Right ventricle myocardium inferior (tissue), 1 donor: ENCODE measurements around the gene ITK. TPM values are rescaled to one million over a fixed set of nuclear protein-coding genes. Genes with fewer than 3 reads are reported as not detected.
"Not testable (repeated sequence)": the region's sequence is repeated elsewhere in the genome, so short reads cannot be mapped to it uniquely, and the experiment has no call there.

ENCODE experiments used
- ATAC-seq: fragments of 200-7000 bp; cut with Tn5 transposase; one replicate; pipeline ENCODE4 v1.9.1; 2020; ENCODE audit warnings: mild to moderate bottlenecking, moderate library complexity
- DNase-seq: peaks from one replicate; pipeline ENCODE4 v3.0.0; 2021; ENCODE audit errors: missing footprints
- intact Hi-C: fragments of 100-400 bp; cut with DNase I; formaldehyde crosslinking; loops from one replicate; pipeline ENCODE4 v1.11.0; 2022
- total RNA-seq: library from RNA; stranded (reverse); fragmentation: NEBNext Ultra II Directional; extraction: Animal tissue kit (Norgen Biotek cat#: 25700); gene quantifications from one replicate; pipeline ENCODE4 v1.2.1, GENCODE V29; 2021
- donor health status: DM: no; HTN: yes; CAD: no; lungs with severe emphysema.

The ITK gene
- total RNA-seq, 1 donor from 2014 or later, result 0.51 TPM

DNA sequence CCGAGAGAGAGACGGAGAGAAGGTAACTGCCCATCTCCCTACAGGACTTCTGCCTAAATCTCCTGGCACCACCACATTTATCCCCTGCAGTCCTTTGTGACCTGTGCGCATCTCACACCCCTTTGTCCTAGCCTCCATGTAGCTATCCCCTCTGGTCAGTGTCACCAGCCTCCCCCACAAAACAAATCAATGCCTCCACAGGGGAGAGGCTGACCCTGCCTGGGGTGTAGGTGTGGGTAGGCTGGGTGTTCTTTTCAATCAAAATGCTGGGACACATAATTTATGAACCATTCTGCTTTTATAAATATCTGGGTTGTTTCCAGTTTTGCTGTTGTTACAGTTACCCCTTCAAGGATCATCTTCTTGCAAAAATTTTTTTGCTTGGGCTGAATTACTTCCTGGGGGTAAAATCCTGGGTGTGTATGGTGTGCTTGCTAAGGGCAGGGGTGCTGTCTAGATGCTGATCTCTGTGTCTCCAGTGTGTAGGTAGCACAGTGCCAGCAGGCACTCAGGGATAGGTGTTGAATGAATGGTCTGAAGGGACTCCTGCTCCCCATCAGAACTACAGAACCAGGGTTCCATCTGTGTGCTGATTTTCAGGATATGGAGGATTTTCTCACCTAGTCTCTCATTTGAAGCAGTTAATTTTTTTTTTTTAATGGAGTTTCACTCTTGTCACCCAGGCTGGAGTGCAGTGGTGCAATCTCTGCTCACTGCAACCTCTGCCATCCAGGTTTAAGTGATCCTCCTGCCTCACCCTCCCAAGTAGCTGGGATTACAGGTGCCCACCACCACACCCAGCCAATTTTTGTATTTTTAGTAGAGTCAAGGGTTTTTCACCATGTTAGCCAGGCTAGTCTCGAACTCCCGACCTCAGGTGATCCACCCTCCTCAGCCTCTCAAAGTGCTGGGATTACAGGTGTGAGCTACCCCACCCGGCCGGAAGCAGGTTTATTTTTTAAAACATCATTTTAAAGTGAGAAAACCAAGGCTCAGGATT, 14.1 kb upstream of the ITK start, which contains the start of gene GARIN3:
Gene GARIN3 (minus strand): TSS at position 51 of the 1,000 bp plus-strand sequence. CDS start 96 bp downstream, outside the sequence.
- no peak for ATAC-seq
- no peak for DNase-seq
- intact Hi-C loops, result no loop called here

DNA sequence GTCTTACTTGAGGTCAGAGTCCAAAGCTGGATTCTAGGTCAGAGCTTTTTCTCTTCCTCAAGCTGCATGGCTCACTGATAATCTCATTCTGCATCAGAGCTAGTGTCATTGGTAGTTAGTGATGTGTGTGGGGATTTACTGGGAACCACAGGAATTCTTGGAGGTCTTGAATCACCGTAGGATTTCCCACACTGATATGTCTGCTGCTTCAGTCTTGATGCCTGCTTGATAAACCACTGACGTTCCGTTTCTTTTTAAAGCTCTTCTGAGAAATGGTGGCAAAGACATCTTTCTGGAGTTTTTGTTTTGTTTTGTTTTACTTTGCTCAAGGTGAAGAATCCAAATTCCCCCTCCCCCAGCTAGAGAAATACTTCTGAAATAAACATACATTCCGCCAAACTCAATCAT, 13.4 kb upstream of the ITK start:
- no peak for ATAC-seq
- intact Hi-C loops, result no loop called here

DNA sequence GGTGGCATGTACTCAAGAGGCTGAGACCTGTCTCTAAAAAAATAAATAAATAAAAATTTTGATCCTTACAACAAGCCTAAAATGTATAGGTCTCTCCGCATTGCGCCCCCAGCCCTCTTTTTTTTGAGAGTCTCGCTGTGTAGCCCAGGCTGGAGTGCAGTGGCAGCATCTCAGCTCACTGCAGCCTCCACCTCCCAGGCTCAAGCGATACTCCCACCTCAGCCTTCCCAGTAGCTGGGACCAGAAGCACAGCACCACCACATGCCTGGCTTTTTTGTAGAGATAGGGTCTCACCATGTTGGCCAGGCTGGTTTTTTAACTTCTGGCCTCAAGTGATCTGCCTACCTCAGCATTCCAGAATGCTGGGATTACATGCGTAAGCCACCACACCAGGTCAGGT, 12.4 kb upstream of the ITK start:
- ATAC-seq (no peak), DNase-seq (no peak)
- intact Hi-C loops, result no loop called here

More for the DNA sequence above, 13.4 kb upstream of the ITK start:
- DNase-seq, result no peak

DNA sequence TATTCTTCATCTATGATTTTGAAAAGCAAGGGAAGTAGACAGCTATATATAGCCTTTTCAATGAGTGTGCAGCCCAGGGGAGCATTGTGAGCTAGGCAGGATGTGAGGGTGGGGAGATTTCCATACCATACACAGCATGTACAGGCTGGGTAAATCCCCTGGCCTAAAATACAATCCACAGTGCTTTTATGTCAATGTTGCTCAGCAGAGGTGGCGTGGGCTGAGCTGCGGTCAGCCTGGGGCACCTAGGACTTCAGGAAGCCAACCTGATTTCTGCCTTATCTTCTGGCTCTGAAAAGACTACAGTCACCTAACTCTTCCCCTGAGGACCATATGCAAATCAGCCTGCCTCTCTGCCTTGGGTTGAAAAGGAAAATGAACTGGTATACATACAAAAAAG, 8.2 kb upstream of the ITK start:
- intact Hi-C loops, result no loop called here
- ATAC-seq (no peak), DNase-seq (no peak)

DNA sequence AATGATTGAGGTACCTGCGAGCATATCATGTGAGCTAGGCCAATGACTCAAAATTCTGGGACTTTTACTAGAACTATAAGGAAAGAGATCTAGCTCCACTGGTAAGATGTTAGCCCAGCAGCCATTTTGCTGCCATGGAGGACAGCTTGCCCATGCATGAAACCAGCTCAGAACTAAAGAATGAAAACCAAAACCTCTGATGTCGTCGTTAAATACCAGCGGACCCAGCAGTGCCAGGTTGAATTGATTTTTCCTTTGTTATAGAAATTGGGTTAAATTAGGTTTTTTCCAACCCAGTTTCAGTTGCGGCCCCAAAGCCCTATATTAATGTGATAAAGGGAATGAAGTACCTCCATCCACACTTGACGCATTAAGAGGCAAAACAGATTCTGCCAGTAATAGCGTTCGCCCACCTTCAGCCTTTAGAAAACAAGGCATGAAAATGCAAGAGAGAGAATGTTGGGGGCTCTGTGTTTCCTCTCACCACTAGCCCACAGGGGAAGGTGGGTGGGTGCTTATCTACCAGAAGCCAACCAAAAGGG, 5.5 kb upstream of the ITK start:
- ATAC-seq (no peak), DNase-seq (no peak)
- intact Hi-C loops, result no loop called here

DNA sequence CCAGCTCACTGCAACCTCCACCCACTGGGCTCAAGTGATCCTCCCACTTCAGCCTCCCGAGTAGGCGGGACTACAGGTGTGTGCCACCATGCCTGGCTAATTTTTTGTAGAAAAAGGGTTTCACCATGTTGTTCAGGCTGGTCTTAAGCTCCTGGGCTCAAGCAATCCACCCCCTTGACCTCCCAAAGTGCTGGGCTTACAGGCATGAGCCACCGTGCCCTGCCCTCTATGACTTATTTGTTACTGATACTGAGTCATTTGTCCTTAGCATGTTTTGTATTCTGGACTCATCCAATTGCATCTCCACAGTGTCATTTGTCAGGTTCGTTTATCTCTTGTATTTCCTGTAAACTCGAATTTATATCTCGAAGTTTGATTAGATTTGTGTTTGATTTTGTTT, 2.7 kb upstream of the ITK start:
- intact Hi-C loops, result no loop called here
- no peak for DNase-seq
- no peak for ATAC-seq

DNA sequence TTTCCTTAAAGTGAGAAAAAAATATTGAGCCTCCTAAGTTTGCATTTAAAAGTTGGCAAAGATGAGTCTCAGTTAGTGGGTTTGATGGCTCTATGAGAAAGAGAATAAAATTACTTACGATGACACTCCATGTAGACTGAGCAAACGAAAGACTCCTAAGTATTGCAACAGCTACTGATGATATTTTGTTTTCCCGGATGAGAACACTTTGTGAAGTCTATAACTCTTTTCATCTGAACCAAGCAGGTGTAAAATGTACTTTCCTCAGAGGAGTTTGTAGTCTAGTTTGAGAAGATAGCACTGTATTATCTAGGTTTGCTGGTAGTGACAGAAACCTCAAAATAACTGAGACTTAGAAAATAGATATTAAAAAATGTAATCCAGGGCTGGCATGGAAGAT, 1.7 kb upstream of the ITK start:
- DNase-seq (no peak), ATAC-seq (no peak)
- intact Hi-C loops, result no loop called here

DNA sequence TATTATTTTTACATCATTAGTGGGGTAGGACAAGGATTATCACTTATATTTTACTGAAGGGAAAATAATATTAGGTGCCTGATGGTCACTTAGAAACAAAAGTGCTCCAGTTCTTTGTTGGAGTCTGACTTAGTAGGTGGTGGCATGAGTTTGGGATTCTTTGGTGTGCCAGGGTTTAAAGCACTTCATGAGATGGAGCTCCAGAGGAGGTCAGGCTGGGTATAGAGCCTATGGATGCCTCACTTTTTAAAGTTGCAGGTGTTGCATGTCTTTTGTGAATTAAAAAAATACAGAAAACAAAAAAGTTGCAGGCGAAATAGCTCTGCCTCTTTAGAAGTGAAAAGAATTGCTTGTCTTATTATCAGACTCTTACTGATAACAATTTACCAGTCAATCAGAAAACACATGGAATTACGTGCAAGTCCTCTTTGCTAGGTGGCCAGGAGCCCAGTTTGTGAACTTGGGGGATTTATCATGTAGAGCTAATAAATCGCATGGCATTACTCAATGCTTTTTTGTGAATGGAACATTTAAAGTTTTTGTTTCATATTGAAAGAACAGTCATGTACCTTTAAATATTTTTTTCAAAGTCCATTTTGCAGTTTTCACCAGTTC, 1.6 kb downstream of the ITK start:
- ATAC-seq (no peak), DNase-seq (no peak)
- intact Hi-C loops, result no loop called here

DNA sequence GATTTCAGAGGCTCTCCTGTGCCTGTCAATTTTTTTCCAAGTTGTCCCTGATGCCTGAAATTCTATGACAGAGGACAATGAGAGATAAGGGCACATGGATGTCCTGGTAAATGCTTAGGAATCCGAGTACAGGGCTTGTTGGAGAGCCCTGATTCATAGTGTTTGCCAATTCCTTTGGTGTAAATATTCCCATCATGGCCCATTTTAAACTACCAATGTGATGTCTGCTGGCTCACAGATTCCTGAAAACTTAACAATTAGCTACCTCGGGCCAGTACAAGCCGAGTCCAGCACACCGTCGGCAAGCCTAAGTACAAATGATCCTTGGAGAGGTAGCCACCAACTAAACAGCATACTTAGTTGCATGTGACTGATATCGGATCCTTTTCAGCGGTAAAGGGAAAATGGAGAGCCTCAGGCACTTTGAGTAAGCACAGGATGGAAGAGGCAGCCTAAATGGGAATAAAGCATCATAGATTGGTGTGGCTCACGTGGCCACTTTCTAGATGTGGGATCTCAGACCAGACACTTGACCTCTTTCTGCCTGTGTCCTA, 3.6 kb downstream of the ITK start:
- no peak for DNase-seq
- intact Hi-C loops, result no loop called here
- no peak for ATAC-seq

DNA sequence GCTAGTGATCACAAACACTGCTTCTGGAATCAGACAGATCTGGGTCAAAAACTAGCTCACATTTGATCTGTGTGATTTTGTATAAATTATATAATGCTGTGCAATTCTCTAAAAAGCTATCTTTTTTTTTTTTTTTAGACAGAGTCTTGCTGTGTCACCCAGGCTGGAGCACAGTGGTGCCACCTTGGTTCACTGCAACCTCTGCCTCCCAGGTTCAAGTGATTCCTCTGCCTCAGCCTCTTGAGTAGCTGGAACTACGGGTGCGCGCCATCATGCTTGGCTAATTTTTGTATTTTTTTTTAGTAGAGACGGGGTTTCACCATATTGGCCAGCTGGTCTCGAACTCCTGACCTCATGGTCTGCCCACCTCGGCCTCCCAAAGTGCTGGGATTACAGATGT, 4.5 kb downstream of the ITK start:
- intact Hi-C loops, ATAC-seq, DNase-seq: not testable (repeated sequence)

DNA sequence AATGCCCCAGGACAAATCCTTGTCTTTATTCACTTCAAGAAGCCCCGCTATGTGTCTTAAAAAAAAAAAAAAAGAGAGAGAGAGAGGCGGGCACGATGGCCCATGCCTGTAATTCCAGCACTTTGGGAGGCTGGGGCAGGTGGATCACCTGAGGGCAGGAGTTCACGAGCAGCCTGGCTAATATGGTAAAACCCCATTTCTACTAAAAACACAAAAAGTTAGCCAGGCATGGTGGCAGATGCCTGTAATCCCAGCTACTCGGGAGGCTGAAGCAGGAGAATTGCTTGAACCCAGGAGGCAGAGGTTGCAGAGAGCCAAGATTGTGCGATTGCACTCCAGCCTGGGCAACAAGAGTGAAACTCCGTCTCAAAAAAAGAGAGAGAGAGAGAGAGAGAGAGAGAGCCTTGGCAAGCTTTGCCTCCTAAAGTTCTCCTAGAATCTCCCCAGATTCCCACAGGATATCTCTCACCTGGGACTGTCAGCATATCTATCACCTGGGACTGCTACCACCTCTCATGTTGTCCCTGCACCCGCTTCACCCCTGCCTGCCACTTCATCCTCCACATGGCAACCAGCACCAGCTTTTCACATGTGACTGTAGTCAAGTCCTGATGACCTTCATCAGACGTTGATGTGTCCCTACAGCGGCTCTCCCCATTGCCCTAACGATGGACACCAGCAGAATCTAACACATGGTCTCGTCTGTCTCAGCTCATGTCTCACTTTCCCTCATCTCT, 5.8 kb downstream of the ITK start:
- intact Hi-C loops, result no loop called here
- no peak for DNase-seq
- ATAC-seq, result no peak

DNA sequence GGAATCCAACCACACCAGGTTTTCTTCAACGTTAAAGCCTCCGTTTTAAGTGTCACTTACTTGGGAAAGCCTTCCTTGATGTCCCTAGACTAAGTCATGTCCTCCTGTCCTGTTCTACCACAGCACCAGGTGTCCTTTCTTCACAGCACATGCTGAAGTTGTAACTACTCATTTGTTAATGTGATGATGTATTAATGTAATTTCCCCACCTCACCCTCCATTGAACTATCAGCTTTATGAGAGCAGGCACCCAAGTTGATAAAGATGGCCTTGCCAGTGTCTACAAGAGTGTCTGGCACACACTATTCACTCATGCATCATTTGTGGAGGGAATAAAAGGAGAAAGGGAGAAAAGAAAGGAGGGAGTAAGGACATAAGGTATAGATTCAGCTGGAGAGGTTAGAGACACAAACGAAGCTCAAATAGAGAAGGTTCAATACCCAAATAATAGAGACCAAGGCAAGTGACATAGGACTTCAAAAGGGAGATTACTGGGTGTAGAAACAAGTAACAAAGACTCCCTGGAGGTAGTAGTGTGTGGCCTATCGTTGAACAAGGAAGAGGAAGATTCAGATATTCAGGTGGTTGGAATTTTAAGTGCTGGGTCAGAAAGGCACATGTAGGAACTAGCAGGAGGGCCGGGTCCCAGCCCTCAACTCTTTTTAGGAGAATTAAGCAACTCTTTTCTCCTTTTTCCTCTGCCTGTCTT, 6.6 kb downstream of the ITK start:
- no peak for DNase-seq
- ATAC-seq, result no peak
- intact Hi-C loops, result no loop called here

DNA sequence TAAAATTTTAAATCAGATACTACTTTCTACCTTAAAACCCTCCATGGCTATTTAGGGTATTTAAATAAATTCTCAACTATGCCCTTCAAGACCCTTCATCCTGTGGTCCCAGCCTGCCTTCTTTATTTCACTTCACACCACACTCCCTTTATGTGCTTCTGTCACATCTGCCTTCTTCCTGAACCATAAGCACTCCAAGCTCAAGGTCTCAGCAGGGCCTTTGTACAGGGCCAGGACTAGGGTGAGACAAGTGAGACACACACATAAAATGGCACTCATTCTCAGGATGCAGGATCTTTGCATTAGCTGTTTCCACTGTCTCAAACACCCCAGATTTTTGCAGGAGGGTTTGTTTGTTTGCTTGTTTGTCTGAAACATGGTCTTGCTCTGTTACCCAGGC, 7.6 kb downstream of the ITK start:
- ATAC-seq, result no peak
- no peak for DNase-seq
- intact Hi-C loops, result no loop called here

DNA sequence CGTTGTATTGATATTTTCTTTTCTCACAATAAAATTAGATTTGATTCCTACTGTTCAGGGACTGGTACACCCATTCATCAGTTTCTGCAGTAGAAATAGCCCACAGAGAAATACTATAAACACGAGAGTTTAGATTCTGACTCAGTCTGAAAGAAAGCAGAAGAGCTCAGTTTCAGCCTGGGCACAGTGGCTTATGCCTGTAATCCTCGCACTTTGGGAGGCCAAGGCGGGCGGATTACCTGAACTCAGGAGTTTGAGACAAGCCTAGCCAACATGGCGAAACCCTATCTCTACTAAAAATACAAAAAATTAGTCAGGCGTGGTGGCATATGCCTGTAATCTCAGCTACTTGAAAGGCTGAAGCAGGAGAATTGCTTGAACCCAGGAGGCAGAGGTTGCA, 8.6 kb downstream of the ITK start:
- no peak for DNase-seq
- ATAC-seq, result no peak
- intact Hi-C loops, result no loop called here

DNA sequence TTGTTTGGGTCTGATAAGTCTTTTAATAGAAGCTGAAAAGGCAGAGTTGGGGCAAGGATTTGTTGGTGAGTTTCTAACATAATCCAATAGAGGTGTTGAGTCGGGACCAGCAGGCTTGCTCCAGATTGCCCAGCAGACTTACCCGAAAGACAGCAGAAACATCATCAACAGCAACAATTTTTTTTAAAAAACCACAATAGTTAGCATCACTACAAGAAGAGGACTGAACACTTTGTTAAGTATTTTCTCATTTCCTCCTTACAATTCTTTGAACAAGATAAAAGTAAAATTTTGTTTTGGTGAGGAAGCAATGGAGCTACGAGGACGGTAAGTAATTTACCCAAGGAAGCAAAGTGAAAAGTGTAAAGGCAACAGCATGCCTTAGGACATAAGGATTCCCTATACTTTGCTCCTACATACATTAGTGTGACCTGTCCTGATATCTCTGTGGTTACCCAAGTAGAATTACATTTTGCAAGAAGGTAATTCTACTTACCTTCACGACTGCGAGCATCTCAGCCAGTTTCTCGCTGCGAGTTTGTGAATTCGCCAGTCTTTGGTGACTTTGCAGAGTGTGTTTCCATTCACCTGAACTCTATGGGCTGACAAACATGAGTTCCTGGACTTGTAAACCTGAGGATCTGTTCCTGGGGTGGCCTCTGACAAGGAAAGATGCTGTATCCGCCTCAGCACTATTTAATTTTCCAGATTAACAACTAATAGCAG, 13.2 kb downstream of the ITK start:
- DNase-seq, result no peak
- no peak for ATAC-seq
- intact Hi-C loops, result no loop called here

DNA sequence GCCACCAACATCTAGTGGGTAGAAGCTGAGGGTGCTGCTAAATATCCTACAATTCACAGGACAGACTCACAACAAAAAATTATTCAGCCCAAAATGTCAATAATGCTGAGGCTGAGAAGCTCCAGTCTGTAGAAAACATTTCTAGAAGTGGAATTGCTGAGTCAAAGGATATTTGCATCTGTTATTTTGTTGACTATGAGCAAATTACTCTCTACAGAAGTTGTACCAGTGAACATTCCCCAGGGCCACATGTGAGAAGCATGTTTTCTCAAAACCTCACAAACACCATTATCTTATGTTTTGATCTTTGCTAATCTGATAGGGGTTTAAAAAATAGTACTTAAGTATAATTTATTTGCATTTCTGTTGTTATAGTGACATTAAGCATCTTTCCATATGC, 15.4 kb downstream of the ITK start:
- DNase-seq (no peak), ATAC-seq (no peak)
- intact Hi-C loops, result no loop called here

DNA sequence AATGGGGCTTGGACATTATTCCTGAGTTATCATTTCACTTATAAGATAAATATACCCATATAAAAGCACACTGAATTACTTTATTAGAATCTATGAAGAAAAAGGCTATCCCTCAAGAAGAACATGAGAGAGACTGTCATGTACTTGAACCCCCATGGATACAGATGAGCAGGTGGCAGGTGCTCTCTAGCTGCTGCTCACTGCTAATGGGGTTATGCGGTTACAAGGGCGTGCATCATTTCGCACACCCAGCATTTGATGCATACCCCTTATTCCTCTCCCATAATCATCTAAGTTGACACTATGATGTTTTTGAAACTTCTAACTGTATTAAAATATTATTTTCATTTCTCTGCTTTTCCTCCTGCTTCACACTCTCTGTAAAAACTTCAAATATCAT, 16.4 kb downstream of the ITK start:
- no peak for ATAC-seq
- intact Hi-C loops, result no loop called here
- DNase-seq, result no peak
